ENCODE results near the gene VCAN. TPM values are rescaled to one million over a fixed set of nuclear protein-coding genes. Genes with fewer than 3 reads are reported as not detected.

The VCAN gene
- total and polyA plus RNA-seq, 2 of the 8 experiments (the other 6 are each of a cell fraction or from before 2014, with no cell fraction given) = 146 to 404 TPM

DNA sequence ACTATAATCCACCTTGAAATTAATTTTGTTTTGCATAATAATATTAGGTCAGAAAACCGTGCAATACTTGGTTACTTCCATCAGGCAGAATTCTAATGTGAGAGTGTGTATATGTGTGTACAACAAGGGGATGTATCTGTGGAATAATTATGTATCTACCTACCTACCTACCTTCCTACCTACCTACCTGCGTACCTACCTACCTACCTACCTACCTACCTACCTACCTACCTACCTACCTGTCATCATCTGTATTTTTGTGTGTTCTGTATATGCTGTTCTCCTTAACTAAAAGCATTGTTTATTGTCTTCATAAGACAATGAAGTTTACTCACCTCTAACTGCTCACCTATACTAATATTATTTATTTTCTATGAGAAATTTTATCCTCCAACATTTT is 52.8 kb downstream of the VCAN start:
- no peak overlapping the region for H3K27ac ChIP-seq (ENCODE audit: low read depth, low read length)
- no peak overlapping the region for H2AFZ ChIP-seq (ENCODE audit: low read length)
- no peak overlapping the region for H3K18ac ChIP-seq (ENCODE audit: extremely low read depth, low read length)
- H2AK5ac ChIP-seq (ENCODE audit: low read depth, low read length) = no peak overlapping the region
- no peak overlapping the region for H2BK20ac ChIP-seq (ENCODE audit: low read length)
- H3K23ac ChIP-seq (ENCODE audit: insufficient read length) = no peak overlapping the region
- H3K9ac ChIP-seq (replicated peaks in 1 of 4; ENCODE audit: extremely low read depth in 1 of 4, low read depth in 3 of 4, low read length in 3 of 4) = no peak overlapping the region
- H3K4me3 ChIP-seq (ENCODE audit: extremely low read depth in 1 of 4, insufficient read depth in 2 of 4, low read depth in 3 of 4, low read length in 4 of 4) = no peak overlapping the region
- H3K79me1 ChIP-seq (ENCODE audit: low read depth, low read length) = no peaks in the 10 kb centered on the region
- H3K14ac ChIP-seq (ENCODE audit: insufficient read length) = no peak overlapping the region
- H2BK15ac ChIP-seq (ENCODE audit: low read length) = no peak overlapping the region
- no peak overlapping the region for H2BK120ac ChIP-seq (replicated peaks; ENCODE audit: low read depth, low read length)
- peaks cover 9 to 37% (median 24%) of the 10 kb centered on the region in 4 experiments for H3K36me3 ChIP-seq (ENCODE audit: control insufficient read depth in 2 of 4, insufficient read depth in 4 of 4, low read length in 3 of 4)
- H3K4ac ChIP-seq (replicated peaks; ENCODE audit: insufficient read length, low read depth, low read length) = no peak overlapping the region
- no peak overlapping the region for H4K5ac ChIP-seq (ENCODE audit: insufficient read length, low read depth, low read length)
- no peaks in the 10 kb centered on the region for H3K4me1 ChIP-seq (replicated peaks in 1 of 4; ENCODE audit: control insufficient read depth in 3 of 4, insufficient read depth in 4 of 4, low read length in 3 of 4)
- no peak overlapping the region for H4K91ac ChIP-seq (replicated peaks; ENCODE audit: insufficient read length, low read length)
- H3K9me3 ChIP-seq (ENCODE audit: insufficient read depth in 2 of 2, low read depth in 1 of 2, low read length in 1 of 2) = no peaks in the 10 kb centered on the region
- no peak for TF ChIP-seq TBP (IDR thresholded peaks at IDR 0.05; ENCODE audit: low read depth, low read length)
- no peak for TF ChIP-seq RBBP5 (IDR thresholded peaks at IDR 0.05; ENCODE audit: borderline replicate concordance, low read depth, low read length)
- H3K56ac ChIP-seq (replicated peaks; ENCODE audit: insufficient read length, low read depth, low read length) = no peak overlapping the region
- DNase-seq (ENCODE audit: low read depth in 1 of 2, low spot score in 2 of 2) = no peak
- no peaks in the 10 kb centered on the region for H3K79me2 ChIP-seq (ENCODE audit: control insufficient read depth in 1 of 2, insufficient read depth in 2 of 2, low read length in 2 of 2)
- no peak overlapping the region for H2BK5ac ChIP-seq (ENCODE audit: low read depth, low read length)
- no peaks in the 10 kb centered on the region for H4K20me1 ChIP-seq (replicated peaks in 1 of 2; ENCODE audit: control insufficient read depth in 1 of 2, insufficient read depth in 2 of 2, low read length in 2 of 2)
- H3K27me3 ChIP-seq (replicated peaks in 1 of 4; ENCODE audit: control insufficient read depth in 3 of 4, extremely low read depth in 1 of 4, insufficient read depth in 3 of 4, low read length in 3 of 4) = peaks cover 0 to 1% (median 0%) of the 10 kb centered on the region in 4 experiments; a peak in 1 of 7 replicates
- CTCF ChIA-PET (ENCODE audit: partially characterized antibody) = no interaction called here
- no peak overlapping the region for H3K4me2 ChIP-seq (ENCODE audit: insufficient read depth in 1 of 2, low read depth in 2 of 2, low read length in 2 of 2)
- H4K8ac ChIP-seq (ENCODE audit: extremely low read depth, insufficient read depth, low read length) = no peak overlapping the region
- no peak for FAIRE-seq
- 95% methylated on average over 2 of the region's 2 CpGs; no CpG with 5 or more reads in 1 of the 2 experiments for WGBS, 2 experiments (ENCODE audit: extremely low coverage in 1 of 2, insufficient coverage in 1 of 2, insufficient read length in 1 of 2, insufficient replicate concordance in 2 of 2, low coverage in 1 of 2, low lambda C conversion rate in 2 of 2, missing lambda C conversion rate in 1 of 2)
- H3K23me2 ChIP-seq (ENCODE audit: low read depth, low read length) = no peaks in the 10 kb centered on the region; the same call in 1 of the 2 replicates
- POLR2A ChIA-PET (ENCODE audit: partially characterized antibody) = no interaction called here
- H2BK12ac ChIP-seq (ENCODE audit: low read depth, low read length) = no peak overlapping the region

All from H1 (cell line).